ENCODE data around the gene DFFA. TPM values are rescaled to one million over a fixed set of nuclear protein-coding genes. Genes with fewer than 3 reads are reported as not detected.
A peak's percentile ranks its signal among the peaks of the same experiment; 100 is the strongest.

The DFFA gene
- total and polyA plus RNA-seq, 9 of the 15 experiments (the other 6 are each of a cell fraction or from before 2014, with no cell fraction given): 39.6 to 74.8 (median 59.2) TPM

GRCh38 chr1:10510520-10511493, 38.5 kb upstream of the DFFA start:
- H3K4me2 ChIP-seq (ENCODE audit: insufficient read depth, low read length): peak overlapping the region; percentile 63
- no TSS peak for BruUV-seq (replicated peaks)
- no peak overlapping the region for H3K4me3 ChIP-seq
- H3K27ac ChIP-seq (ENCODE audit: extremely low read depth, low read depth, low read length): peak overlapping the region; percentile 84
- intact Hi-C loops (cut with micrococcal nuclease): loop anchor here (10.0 kb wide), 1 partner anchor 434 kb away; no protein-coding TSS in a partner anchor
- H3K9ac ChIP-seq (ENCODE audit: insufficient read depth in 1 of 2, low read depth in 2 of 2, low read length in 2 of 2): peak overlapping the region; percentile 6 to 57; a peak in 3 of 4 replicates
- 17% methylated on average over 12 of the region's 12 CpGs for WGBS (ENCODE audit: insufficient coverage, low coverage, missing lambda C conversion rate)
- ChIA-PET CTCF (ENCODE audit: low intra/inter-chr PET ratio) (interaction anchor here (0.7 to 0.9 kb wide), 2 partner anchors 14 to 1081 kb away, joined by 3 read pairs; no protein-coding TSS in a partner anchor), POLR2A (interaction anchor here (0.6 to 2.2 kb wide), 7 partner anchors 12 to 1433 kb away, joined by 3 to 7 read pairs (median 3); a partner anchor contains a TSS)
- peak; percentile 92 for ATAC-seq
- H3K4me1 ChIP-seq (replicated peaks in 1 of 2; ENCODE audit: control insufficient read depth in 2 of 2, insufficient read depth in 2 of 2, low read length in 2 of 2): peaks cover 29 to 35% of the 10 kb centered on the region in 2 experiments
- in situ Hi-C loops (cut with MboI): no loop called here
- peaks cover 47% of the 10 kb centered on the region for H4K20me1 ChIP-seq (replicated peaks; ENCODE audit: control insufficient read depth, insufficient read depth, low read length)
- H3K79me2 ChIP-seq (ENCODE audit: control insufficient read depth, insufficient read depth, low read length): peaks cover 89% of the 10 kb centered on the region
- H3K27me3 ChIP-seq (ENCODE audit: control insufficient read depth in 2 of 2, insufficient read depth in 2 of 2, low read length in 2 of 2): no peaks in the 10 kb centered on the region
- no peak overlapping the region for H2AFZ ChIP-seq (ENCODE audit: low read depth, low read length)
- peak; percentile 77 to 91 (median 85) for DNase-seq (ENCODE audit: extremely low read depth in 1 of 4, low spot score in 3 of 4)
- peaks cover 22% of the 10 kb centered on the region; the same call in 2 of the 3 replicates for H3K36me3 ChIP-seq (ENCODE audit: control insufficient read depth, insufficient read depth, low read length)
- no peaks in the 10 kb centered on the region for H3K9me3 ChIP-seq (replicated peaks; ENCODE audit: control insufficient read depth, insufficient read depth, low read depth, low read length)
- peaks cover 13% of the 10 kb centered on the region for H3K9me1 ChIP-seq (ENCODE audit: control insufficient read depth, insufficient read depth, low read length)
- peak; percentile 96 for FAIRE-seq
- TF ChIP-seq TEAD2 (tag; IDR thresholded peaks at IDR 0.05) (no peak), ZNF282 (CRISPR knock-in tag; IDR thresholded peaks at IDR 0.05) (no peak), BRD4 (IDR thresholded peaks at IDR 0.05) (0 out of 2 replicates have a peak, but pooled peaks have one; percentile 30), ZNF184 (CRISPR knock-in tag; IDR thresholded peaks at IDR 0.05) (no peak), MAFG (tag; conservative IDR thresholded peaks at IDR 0.05) (peak; percentile 81), TAF1 (IDR thresholded peaks at IDR 0.05; ENCODE audit: control insufficient read depth, extremely low read depth, insufficient read depth, low read length, severe bottlenecking) (peak; percentile 39), CBX3 (IDR thresholded peaks at IDR 0.05; ENCODE audit: borderline replicate concordance in 1 of 2, low read length in 2 of 2) (peak in 1 of 2 experiments; percentile 43; a peak in 1 of 3 replicates), ZNF318 (IDR thresholded peaks at IDR 0.05; ENCODE audit: borderline replicate concordance in 1 of 2, low read depth in 1 of 2) (peak in 1 of 2 experiments; percentile 76; a peak in 2 of 4 replicates), FOS (IDR thresholded peaks at IDR 0.05; ENCODE audit: extremely low read depth, insufficient read length) (peak; percentile 47), ARID2 (IDR thresholded peaks at IDR 0.05) (no peak), SP1 (CRISPR knock-in tag; IDR thresholded peaks at IDR 0.05) (no peak), ZNF197 (CRISPR knock-in tag; IDR thresholded peaks at IDR 0.05; ENCODE audit: low read depth) (no peak)

All from K562 (cell line).